ENCODE measurements around the gene RB1. TPM values are rescaled to one million over a fixed set of nuclear protein-coding genes. Genes with fewer than 3 reads are reported as not detected.

The RB1 gene
- total and polyA plus RNA-seq, 2 donors (not counting 3 experiments of a cell fraction or from before 2014, with no cell fraction given): 8.0 to 41.2 TPM

- Histone ChIP-seq H3K27ac (ENCODE audit: insufficient read depth, low read depth, low read length) (no peak overlapping the region), H3K4me3 (replicated peaks in 1 of 3; ENCODE audit: insufficient read depth in 1 of 3, low read depth in 1 of 3, low read length in 3 of 3) (no peak overlapping the region), H3K36me3 (ENCODE audit: control insufficient read depth in 2 of 2, extremely low read depth in 1 of 2, insufficient read depth in 2 of 2, low read length in 2 of 2) (no peaks in the 10 kb centered on the region), H3K9me3 (replicated peaks; ENCODE audit: control insufficient read depth, insufficient read depth, low read length) (no peaks in the 10 kb centered on the region), H3K4me2 (ENCODE audit: insufficient read depth, low read length) (no peak overlapping the region), H3K27me3 (ENCODE audit: control insufficient read depth in 2 of 2, insufficient read depth in 2 of 2, low read length in 2 of 2) (no peaks in the 10 kb centered on the region), H3K9me1 (replicated peaks; ENCODE audit: control insufficient read depth, extremely low read depth, insufficient read depth, low read length) (no peaks in the 10 kb centered on the region), H4K20me1 (replicated peaks; ENCODE audit: control insufficient read depth, extremely low read depth, insufficient read depth, low read length) (no peaks in the 10 kb centered on the region), H3K79me2 (ENCODE audit: control insufficient read depth, insufficient read depth, low read length) (peaks cover 2% of the 10 kb centered on the region), H3K9ac (replicated peaks; ENCODE audit: extremely low read depth, insufficient read depth, low read length) (no peak overlapping the region), H3K4me1 (ENCODE audit: control insufficient read depth, extremely low read depth, insufficient read depth, low read length) (peaks cover 35% of the 10 kb centered on the region), H2AFZ (ENCODE audit: low read depth, low read length) (no peak overlapping the region)
- BruUV-seq (replicated peaks): no TSS peak
- ChIA-PET CTCF (interaction anchor here (4.3 kb wide), 1 partner anchor 176 kb away, joined by 74 read pairs; no protein-coding TSS in a partner anchor), POLR2A (no interaction called here)
- FAIRE-seq: no peak
- no peak for DNase-seq (ENCODE audit: low read depth, low spot score)
- dilution Hi-C loops (cut with MboI; ENCODE audit: extremely low pct_ligation_motif_present, low sequenced_read_pairs): no loop called here
- intact Hi-C loops (cut with micrococcal nuclease): no loop called here
- TF ChIP-seq POLR2A (IDR thresholded peaks at IDR 0.05; ENCODE audit: low read depth, low read length) (no peak), POLR2AphosphoS5 (IDR thresholded peaks at IDR 0.05; ENCODE audit: insufficient read depth, low read depth, low read length) (no peak), EZH2 (IDR thresholded peaks at IDR 0.05; ENCODE audit: borderline replicate concordance, low read depth, low read length, severe bottlenecking) (no peak), FOS (IDR thresholded peaks at IDR 0.05; ENCODE audit: borderline replicate concordance, insufficient read depth, low read length) (no peak), CTCF (IDR thresholded peaks at IDR 0.05; ENCODE audit: extremely low read depth in 1 of 2, insufficient read depth in 1 of 2, low read depth in 1 of 2, low read length in 2 of 2) (no peak), MYC (IDR thresholded peaks at IDR 0.05; ENCODE audit: low read depth, low read length) (no peak), JUN (IDR thresholded peaks at IDR 0.05; ENCODE audit: borderline replicate concordance, insufficient read depth, insufficient read length, low read depth) (no peak), GATA2 (IDR thresholded peaks at IDR 0.05; ENCODE audit: insufficient read depth, insufficient read length, low read depth, low read length) (no peak), MAX (IDR thresholded peaks at IDR 0.05; ENCODE audit: insufficient read depth, insufficient read length) (no peak)
These were observed 100.4 kb downstream of the RB1 start for GRCh38 chr13:48403913-48404312.

All from endothelial cell of umbilical vein (primary cell).